ENCODE data around the gene YIPF7.

The YIPF7 gene

GRCh38 chr4:44651425-44651824 lies at the start of gene YIPF7:
Gene YIPF7, minus strand, starts transcription at chr4:44651625. Its CDS starts 1,525 bp downstream, at chr4:44650100.
- no peak for DNase-seq

DNA sequence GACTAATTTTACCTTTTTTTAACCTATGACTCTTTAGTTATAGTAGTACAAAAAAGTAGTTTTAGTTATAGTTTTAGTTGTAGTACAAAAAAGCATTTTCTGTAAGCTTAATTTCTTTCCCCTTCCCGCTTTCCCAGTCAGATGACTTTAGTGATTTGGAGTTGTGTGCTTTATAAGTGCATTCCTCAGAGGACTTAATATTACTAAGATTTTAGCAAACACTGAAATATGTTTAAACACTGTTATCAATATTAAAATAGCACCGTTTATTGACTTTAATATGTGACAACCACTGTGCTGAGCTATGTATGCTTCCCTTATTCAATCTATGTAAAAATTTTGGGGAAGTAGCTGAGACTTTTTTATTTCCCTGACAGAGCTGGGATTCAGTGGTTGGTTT lies 49.6 kb upstream of the YIPF7 start:
- DNase-seq, result no peak

DNA sequence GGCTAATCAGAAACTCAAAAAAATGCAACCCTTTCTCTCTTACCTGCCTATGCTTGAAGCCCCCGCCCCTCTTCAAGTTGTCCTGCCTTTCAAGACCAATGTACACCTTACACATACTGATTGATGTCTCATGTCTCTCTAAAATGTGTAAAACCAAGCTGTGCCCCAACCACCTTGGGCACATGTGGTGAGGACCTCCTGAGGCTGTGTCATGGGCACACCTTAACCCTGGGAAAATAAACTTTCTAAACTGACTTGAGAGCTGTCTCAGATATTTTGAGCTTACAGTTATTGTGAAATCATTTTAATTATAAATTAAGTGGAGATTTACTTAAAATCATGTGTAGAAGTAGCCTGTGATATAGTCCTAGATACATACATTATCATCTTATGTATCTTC lies 49.0 kb upstream of the YIPF7 start:
- DNase-seq, result no peak

- no peak for DNase-seq
Measured at GRCh38 chr4:44684648-44685047, 33.2 kb upstream of the YIPF7 start.

- no peak for DNase-seq
Measured at GRCh38 chr4:44679060-44679459, 27.6 kb upstream of the YIPF7 start.

DNA sequence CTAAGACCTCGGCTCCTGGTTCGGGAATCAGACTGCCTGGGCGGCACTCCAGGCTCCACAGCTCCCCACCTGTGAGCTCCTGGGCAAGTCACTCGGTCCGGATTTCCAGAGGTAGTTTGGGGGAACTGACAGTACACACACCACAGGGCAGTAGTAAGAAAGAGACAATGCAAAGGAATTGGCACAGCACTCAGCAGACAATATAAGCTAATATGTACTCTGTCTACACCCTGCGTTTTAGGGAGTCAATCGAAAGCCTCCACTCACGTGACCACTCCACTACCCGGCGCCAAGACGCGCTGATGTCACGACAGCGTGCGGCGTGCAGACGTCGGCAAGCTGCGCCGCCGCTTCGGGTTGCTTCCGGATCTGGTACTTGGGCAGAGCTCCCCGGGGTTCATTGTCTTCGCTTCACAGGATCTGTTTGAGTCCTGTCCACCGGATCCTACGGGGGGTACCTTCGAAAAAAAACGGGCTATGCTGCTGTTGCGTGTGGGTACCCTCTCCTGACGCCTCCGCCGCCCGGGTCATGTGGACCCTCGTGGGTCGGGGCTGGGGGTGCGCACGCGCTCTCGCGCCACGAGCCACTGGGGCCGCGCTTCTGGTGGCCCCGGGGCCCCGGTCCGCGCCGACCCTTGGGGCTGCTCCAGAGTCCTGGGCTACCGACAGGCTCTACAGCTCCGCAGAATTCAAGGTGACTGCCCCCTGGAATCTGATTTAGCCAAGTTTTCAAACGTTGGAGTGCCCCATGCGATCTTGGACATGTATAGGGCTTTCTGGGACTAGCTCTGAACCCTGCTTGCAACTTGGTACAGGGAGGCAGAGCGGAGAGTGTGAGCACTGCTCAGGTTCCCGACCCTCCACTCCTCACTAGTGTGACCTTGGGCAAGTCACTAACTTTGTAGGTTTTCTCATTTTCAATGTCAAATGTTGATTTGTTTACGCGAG lies 26.9 kb upstream of the YIPF7 start, which contains the start of gene GUF1:
Gene GUF1, plus strand, starts transcription at position 327 of the 948 bp plus-strand sequence. Its CDS starts 203 bp downstream, at position 530.
- DNase-seq, result peak; percentile 33 to 94 (median 83)

DNA sequence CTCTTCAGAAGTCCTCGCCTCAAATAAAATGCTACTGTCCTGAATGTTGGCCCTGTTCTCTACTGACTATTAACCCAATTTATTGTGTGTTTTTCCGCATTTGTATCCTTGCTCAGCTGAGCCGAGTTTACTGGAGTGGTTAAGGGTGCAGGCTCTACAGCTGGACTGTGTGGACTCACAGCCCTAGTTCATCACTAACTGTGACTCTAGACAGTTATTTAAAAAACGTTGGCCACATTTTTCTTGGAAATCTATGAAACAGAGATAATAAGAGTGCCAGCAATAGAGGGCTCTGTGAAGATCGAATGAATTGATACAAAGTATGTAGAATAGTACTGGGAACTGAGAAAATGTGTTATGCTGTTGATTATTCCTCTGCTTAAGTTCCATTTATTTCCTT lies 23.9 kb upstream of the YIPF7 start:
- no peak for DNase-seq

DNA sequence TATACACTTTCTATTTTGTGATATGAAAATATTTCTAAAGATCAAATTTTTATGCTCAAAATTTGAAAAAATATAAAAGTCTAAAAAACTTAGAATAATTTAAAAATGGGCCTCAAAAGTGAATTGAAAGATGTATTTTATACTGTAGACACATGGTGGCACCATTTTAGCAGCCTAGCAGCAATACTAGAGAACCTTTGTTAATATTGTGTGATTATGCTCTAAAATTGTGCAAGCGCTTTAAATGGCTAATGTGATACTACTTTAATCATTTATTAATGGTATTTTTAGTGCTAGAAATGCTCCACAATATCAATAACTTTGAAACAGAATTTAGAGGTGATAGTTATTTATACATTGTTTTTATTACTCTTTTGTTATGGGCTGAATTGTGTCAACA lies 23.0 kb upstream of the YIPF7 start:
- no peak for DNase-seq

GRCh38 chr4:44671636-44672035 lies 20.2 kb upstream of the YIPF7 start:
- no peak for DNase-seq

- no peak for DNase-seq
Measured at GRCh38 chr4:44670506-44671199, 19.2 kb upstream of the YIPF7 start.

- no peak for DNase-seq
Measured at GRCh38 chr4:44668526-44668925, 17.1 kb upstream of the YIPF7 start.

GRCh38 chr4:44663539-44664263 lies 12.3 kb upstream of the YIPF7 start:
- no peak for DNase-seq

DNA sequence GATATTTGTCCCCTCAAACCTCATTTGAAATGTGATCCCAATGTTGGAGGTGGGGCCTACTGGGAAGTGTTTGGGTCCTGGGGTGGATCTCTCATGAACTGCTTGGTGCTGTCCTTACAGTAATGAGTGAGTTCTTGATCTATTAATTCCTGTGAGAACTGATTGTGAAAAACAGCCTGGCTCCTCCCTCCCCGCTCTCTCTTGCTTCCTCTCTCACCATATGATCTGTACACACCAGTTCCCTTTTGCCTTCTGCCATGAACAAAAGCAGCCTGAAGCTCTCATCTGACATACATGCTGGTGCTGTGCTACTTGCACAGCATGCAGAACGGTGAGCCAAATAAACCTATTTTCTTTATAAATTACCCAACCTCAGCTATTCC lies 11.2 kb upstream of the YIPF7 start:
- DNase-seq, result no peak

GRCh38 chr4:44661940-44662622 lies 10.7 kb upstream of the YIPF7 start:
- DNase-seq, result no peak

DNA sequence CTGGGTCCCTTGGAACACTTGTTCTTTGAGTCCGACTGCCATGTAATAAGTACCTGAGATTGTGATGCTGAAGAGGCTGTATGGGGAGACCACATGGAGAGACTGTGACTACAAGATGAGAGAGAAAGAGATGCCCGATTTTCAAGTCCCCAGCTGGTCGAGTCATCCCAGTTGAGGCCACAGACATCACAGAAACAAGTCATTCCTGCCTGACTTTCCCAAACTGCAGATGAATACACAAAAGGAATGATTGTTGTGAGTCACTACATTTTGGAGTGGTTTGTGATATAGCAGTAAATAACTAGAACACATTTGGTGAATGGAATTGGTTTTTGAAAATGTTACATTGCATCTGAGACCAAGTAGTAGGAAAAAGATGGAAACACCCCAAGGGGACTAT lies 9.0 kb upstream of the YIPF7 start:
- DNase-seq, result no peak

- DNase-seq, result no peak
Measured at GRCh38 chr4:44652002-44652401, 577 bp upstream of the YIPF7 start.

DNA sequence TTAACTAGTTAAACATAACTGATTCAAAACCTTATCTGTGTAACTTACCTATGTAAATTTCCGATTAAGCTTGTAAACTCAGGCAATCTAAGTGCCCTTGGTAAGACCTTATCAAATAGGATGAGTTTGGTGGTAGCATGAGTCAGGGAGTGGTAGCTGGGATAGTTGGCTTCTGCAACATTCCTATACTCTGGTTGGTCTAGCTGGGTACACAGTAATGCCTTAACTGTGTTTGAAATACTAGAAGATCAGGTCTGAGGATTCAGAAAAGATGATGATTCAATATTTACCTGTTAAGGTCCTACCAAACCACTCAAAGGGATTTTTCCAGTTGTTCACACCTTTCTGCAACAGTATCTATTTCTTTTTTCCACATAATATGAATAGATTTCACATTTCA lies 5.3 kb downstream of the YIPF7 start:
- no peak for DNase-seq

GRCh38 chr4:44638091-44638490 lies 13.3 kb downstream of the YIPF7 start:
- DNase-seq, result no peak

DNA sequence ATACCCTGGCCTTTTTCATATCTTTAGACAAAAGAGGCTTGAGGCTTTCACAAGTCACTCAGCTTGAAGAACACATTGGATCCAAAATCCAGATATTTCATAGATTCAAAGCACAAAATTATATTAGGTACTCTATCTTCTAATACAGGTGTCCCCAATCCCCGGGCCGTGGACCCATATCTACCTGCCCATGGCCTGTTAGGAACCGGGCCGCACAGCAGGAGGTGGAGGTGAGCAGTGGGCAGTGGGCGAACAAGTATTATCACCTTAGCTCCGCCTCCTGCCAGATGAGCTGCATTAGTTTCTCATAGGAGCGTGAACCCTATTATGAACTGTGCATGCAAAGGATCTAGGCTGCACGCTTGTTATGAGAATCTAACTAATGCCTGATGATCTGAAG lies 18.7 kb downstream of the YIPF7 start:
- DNase-seq, result no peak

DNA sequence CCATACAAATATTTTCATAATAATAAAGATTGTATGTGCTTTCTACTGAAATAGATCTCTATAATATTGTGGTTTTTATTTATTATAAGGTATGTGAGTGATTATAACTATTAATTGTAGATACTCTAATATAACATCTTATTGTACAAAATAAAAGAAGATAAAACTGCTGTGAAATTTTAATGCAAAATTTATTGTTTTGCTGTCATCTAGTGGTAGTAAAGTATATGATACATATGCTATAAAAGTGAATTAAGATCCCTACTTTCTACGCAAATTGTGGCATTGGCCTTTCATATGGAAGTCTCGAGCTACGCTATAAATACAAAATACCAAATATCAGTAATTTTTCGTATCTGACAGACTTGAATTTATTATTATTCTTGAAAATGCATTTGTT lies 19.3 kb downstream of the YIPF7 start:
- DNase-seq, result no peak

DNA sequence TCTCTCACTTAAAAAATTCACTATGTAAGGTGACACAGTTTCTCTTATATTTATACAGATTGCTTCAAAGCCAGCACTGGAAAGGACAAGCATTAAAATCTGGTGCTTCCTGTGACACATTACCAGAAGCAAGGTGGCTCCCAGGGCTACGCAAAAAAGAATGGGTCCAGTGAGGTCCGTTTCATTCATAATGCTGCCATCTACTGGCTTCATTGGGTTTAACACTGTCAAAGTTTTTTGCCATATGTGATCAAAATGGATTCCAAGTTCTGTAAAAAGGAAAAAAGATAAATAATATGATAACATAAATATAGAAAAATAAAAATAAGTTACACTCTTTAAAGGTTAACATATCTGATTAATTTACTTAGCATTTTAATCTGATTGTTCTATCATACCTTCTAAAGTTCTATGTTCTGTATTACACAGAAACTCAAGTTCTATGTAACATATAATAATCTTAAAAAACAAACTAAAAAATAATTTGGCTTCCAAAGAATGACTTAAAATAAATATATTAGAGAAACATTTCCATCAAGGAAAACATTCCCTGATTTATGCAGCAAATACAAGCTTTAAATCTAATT lies 22.1 kb downstream of the YIPF7 start:
- DNase-seq, result peak in 16 of 56 donors; percentile 2 to 30 (median 7)

All from nucleus accumbens (tissue), 56 donors.